PFSK-1 (cell line): Measurements from ENCODE around the gene AP1G1.

Experiments
- FOXP2 ChIP-seq: optimal IDR thresholded peaks from 2 replicates; pipeline ENCODE3; 2011; ENCODE audit warnings: borderline replicate concordance, control low read depth, inconsistent platforms; ENCODE audit not compliant: insufficient read depth; ENCODE audit errors: extremely low read length, extremely low read depth
- POLR2AphosphoS5 ChIP-seq: IDR thresholded peaks from 2 replicates; pipeline ENCODE4 v1.6.1; 2012; ENCODE audit warnings: low read depth, mild to moderate bottlenecking, control low read depth, low read length, moderate library complexity
- SIN3A ChIP-seq: IDR thresholded peaks from 2 replicates; pipeline ENCODE4 v1.6.1; 2012; ENCODE audit warnings: mild to moderate bottlenecking, low read length, moderate library complexity, borderline replicate concordance; ENCODE audit not compliant: insufficient read depth
- TAF1 ChIP-seq: IDR thresholded peaks from 2 replicates; pipeline ENCODE4 v1.6.1; 2012; ENCODE audit warnings: low read length, control low read depth, borderline replicate concordance; ENCODE audit not compliant: insufficient read depth
- TF ChIP-seq, protein P1 (sequence below), 2 experiments: IDR thresholded peaks; 2 replicates each; pipeline versions ENCODE4 v1.6.1 to v1.8.0; 2011 to 2012; ENCODE audit warnings: low read depth in 2 of 2, low read length in 2 of 2, control low read depth in 1 of 2, inconsistent platforms in 1 of 2, mild to moderate bottlenecking in 1 of 2, moderate library complexity in 1 of 2; ENCODE audit not compliant: insufficient read depth in 1 of 2

Gene AP1G1

DNA sequence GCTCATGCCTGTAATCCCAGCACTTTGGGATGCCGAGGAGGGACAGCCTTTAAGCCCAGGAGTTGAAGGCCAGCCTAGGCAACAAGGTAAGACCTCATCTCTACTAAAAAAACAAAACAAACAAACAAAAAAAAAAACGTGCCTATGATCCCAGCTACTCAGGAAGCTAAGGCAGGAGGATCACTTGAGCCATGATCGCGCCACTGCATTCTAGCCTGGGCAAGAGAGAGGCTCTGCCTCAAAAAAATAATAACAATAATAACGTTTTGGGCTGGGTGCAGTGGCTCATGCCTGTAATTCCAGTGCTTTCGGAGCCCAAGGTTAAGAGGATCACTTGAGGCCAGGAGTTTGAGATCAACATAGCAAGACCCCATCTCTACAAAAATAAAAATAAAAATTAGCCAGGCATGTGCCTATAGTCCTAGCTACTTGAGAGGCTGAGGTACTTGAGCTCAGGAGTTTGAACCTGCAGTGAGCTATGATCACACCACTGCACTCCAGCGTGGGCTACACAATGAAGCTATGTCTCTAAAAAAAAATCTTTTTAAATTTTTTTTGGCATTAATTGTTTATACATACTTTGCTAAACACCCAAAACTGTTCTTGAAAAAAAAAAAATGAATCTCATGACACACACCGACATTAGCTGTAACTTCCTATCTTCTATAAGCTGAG is 87.4 kb downstream of the AP1G1 start:
- TF ChIP-seq TAF1 = no peak
- TF ChIP-seq SIN3A = no peak
- no peak for TF ChIP-seq POLR2AphosphoS5
- TF ChIP-seq, protein P1, sequence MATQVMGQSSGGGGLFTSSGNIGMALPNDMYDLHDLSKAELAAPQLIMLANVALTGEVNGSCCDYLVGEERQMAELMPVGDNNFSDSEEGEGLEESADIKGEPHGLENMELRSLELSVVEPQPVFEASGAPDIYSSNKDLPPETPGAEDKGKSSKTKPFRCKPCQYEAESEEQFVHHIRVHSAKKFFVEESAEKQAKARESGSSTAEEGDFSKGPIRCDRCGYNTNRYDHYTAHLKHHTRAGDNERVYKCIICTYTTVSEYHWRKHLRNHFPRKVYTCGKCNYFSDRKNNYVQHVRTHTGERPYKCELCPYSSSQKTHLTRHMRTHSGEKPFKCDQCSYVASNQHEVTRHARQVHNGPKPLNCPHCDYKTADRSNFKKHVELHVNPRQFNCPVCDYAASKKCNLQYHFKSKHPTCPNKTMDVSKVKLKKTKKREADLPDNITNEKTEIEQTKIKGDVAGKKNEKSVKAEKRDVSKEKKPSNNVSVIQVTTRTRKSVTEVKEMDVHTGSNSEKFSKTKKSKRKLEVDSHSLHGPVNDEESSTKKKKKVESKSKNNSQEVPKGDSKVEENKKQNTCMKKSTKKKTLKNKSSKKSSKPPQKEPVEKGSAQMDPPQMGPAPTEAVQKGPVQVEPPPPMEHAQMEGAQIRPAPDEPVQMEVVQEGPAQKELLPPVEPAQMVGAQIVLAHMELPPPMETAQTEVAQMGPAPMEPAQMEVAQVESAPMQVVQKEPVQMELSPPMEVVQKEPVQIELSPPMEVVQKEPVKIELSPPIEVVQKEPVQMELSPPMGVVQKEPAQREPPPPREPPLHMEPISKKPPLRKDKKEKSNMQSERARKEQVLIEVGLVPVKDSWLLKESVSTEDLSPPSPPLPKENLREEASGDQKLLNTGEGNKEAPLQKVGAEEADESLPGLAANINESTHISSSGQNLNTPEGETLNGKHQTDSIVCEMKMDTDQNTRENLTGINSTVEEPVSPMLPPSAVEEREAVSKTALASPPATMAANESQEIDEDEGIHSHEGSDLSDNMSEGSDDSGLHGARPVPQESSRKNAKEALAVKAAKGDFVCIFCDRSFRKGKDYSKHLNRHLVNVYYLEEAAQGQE (IDR thresholded peaks at IDR 0.05; ENCODE audit: insufficient read depth in 1 of 2, low read depth in 2 of 2, low read length in 2 of 2) = no peak
- no peak for TF ChIP-seq FOXP2

GRCh38 chr16:71712501-71712900 is 96.1 kb downstream of the AP1G1 start:
- TF ChIP-seq SIN3A = no peak
- TF ChIP-seq FOXP2 = no peak
- TF ChIP-seq POLR2AphosphoS5 = no peak
- no peak for TF ChIP-seq TAF1
- TF ChIP-seq, protein P1 (IDR thresholded peaks at IDR 0.05; ENCODE audit: insufficient read depth in 1 of 2, low read depth in 2 of 2, low read length in 2 of 2) = no peak

DNA sequence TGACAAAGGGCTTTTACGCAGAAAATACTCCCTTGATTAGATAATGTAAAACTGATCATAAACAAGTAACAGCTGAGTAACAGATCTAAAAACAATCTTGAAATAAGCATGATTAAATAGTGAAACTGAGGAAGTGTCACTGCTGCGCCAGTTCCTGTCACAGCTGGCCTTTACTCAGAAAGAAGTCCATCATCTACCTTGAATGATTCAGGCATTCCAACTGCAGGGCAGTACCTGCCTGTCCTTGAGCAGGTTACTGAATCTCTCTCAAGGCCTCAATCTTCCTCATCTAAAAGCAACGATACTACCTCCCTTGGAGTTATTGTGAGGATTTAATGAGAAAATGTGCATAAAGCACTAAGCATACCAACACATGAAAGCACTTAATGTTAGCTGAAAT is 96.8 kb downstream of the AP1G1 start:
- TF ChIP-seq SIN3A = no peak
- TF ChIP-seq, protein P1 (IDR thresholded peaks at IDR 0.05; ENCODE audit: insufficient read depth in 1 of 2, low read depth in 2 of 2, low read length in 2 of 2) = no peak

DNA sequence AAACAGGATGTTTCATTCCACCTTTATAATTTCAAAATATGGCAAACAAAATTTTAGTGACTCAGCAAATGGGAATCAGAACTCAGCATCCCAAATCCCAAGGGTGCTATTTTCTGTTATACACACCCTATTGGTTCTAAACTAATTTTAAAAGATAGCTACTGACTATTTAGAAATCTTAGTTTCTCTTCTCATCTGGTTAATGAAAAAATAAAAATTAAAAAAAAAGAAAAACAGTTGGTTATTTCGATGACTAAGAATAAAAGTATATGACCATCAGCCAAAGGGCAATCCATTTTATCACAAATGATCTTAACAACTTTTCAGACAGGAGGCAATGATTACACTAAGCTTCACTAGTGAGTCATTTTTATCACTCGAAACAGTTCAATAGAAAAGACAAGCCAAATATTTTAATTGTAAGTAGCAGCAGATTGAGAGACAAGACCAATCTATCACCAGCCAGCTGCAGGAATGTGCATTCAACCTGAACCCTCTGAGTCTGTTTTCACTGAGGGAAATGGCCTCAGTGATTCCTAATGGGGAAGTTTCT is 99.3 kb downstream of the AP1G1 start:
- TF ChIP-seq SIN3A (no peak), POLR2AphosphoS5 (no peak), FOXP2 (no peak)
- TF ChIP-seq, protein P1 (IDR thresholded peaks at IDR 0.05; ENCODE audit: insufficient read depth in 1 of 2, low read depth in 2 of 2, low read length in 2 of 2) = no peak

- no peak for TF ChIP-seq TAF1
- TF ChIP-seq POLR2AphosphoS5 = no peak
- TF ChIP-seq SIN3A = no peak
- TF ChIP-seq FOXP2 = no peak
- TF ChIP-seq, protein P1 (IDR thresholded peaks at IDR 0.05; ENCODE audit: insufficient read depth in 1 of 2, low read depth in 2 of 2, low read length in 2 of 2) = no peak
Observed at GRCh38 chr16:71708696-71709095, 99.9 kb downstream of the AP1G1 start.
